CD4-positive, alpha-beta memory T cell (primary cell): ENCODE data around the gene HDAC10. TPM values are rescaled to one million over a fixed set of nuclear protein-coding genes. Genes with fewer than 3 reads are reported as not detected.
"Not testable (repeated sequence)": the region's sequence is repeated elsewhere in the genome, so short reads cannot be mapped to it uniquely, and the experiment has no call there.

Experiments
- CTCF ChIA-PET: fragments of 350-600 bp; sonication (Branson Sonifier 250); formaldehyde crosslinking; loops from one replicate; lab custom pipeline; 2021; ENCODE audit warnings: inconsistent platforms; ENCODE audit not compliant: partially characterized antibody; lab: Charles Lee
- POLR2A ChIA-PET: fragments of 350-600 bp; sonication (Branson Sonifier 250); formaldehyde crosslinking; loops from one replicate; lab custom pipeline; 2021; ENCODE audit not compliant: partially characterized antibody; lab: Charles Lee
- DNase-seq, 5 donors: peaks; one replicate each; pipeline versions ENCODE4 v3.0.0 to v3.0.0-alpha.2; 2020 to 2022; ENCODE audit warnings: mixed read lengths in 1 of 5
- H3K27ac ChIP-seq: one replicate; pipeline ENCODE4 v1.7.0; 2013; ENCODE audit warnings: low read depth, low read length
- H3K27me3 ChIP-seq: 2 replicates; pipeline ENCODE4 v1.7.0; 2013; ENCODE audit warnings: mild to moderate bottlenecking, low read length, moderate library complexity; ENCODE audit not compliant: insufficient read depth
- H3K36me3 ChIP-seq: 2 replicates; pipeline ENCODE4 v1.7.0; 2013; ENCODE audit warnings: mild to moderate bottlenecking, low read length, moderate library complexity; ENCODE audit not compliant: insufficient read depth
- H3K4me1 ChIP-seq: 2 replicates; pipeline ENCODE4 v1.7.0; 2013; ENCODE audit warnings: mild to moderate bottlenecking, low read length, moderate library complexity; ENCODE audit not compliant: insufficient read depth
- H3K4me3 ChIP-seq, 2 donors: one replicate each; pipeline ENCODE4 v1.7.0; 2013; ENCODE audit warnings: low read length in 2 of 2, mild to moderate bottlenecking in 1 of 2
- H3K9me3 ChIP-seq, 2 donors: one replicate each; pipeline ENCODE4 v1.7.0; 2013; ENCODE audit warnings: low read length in 2 of 2, control low read depth in 1 of 2; ENCODE audit not compliant: control insufficient read depth in 1 of 2
- H3K27ac Mint-ChIP-seq, 7 donors: one replicate each; pipeline ENCODE4 v1.8.0; 2020 to 2021; ENCODE audit warnings: mixed read lengths in 7 of 7, mild to moderate bottlenecking in 6 of 7, inconsistent platforms in 3 of 7, moderate library complexity in 3 of 7
- H3K27me3 Mint-ChIP-seq, 2 donors: one replicate each; pipeline ENCODE4 v1.8.0; 2020 to 2021; ENCODE audit warnings: mixed read lengths in 2 of 2
- H3K36me3 Mint-ChIP-seq, 2 donors: one replicate each; pipeline ENCODE4 v1.8.0; 2020 to 2021; ENCODE audit warnings: mixed read lengths in 2 of 2, inconsistent platforms in 1 of 2, mild to moderate bottlenecking in 1 of 2
- H3K4me1 Mint-ChIP-seq, 4 donors: one replicate each; pipeline ENCODE4 v1.8.0; 2020 to 2021; ENCODE audit warnings: mixed read lengths in 4 of 4, mild to moderate bottlenecking in 1 of 4
- H3K4me3 Mint-ChIP-seq, 8 donors: one replicate each; pipeline ENCODE4 v1.8.0; 2020 to 2021; ENCODE audit warnings: mixed read lengths in 8 of 8, mild to moderate bottlenecking in 7 of 8, moderate library complexity in 6 of 8, inconsistent platforms in 3 of 8
- H3K9me3 Mint-ChIP-seq, 8 donors: one replicate each; pipeline ENCODE4 v1.8.0; 2020 to 2021; ENCODE audit warnings: mixed read lengths in 8 of 8, mild to moderate bottlenecking in 5 of 8, inconsistent platforms in 3 of 8, moderate library complexity in 1 of 8
- intact Hi-C: fragments of 100-400 bp; cut with micrococcal nuclease; formaldehyde crosslinking; loops from one replicate; pipeline ENCODE4 v1.15.1; 2023
- polyA plus RNA-seq, 2 donors: library from polyadenylated mRNA; unstranded; fragments of 300-500 nt; fragmentation: Illumina TruSeq; gene quantifications; one replicate each; pipeline ENCODE4 v1.2.3, GENCODE V29; 2021
- total RNA-seq, 2 experiments: library from RNA; stranded (reverse); gene quantifications; one replicate each; pipeline ENCODE4 v1.2.3, GENCODE V29; 2021

HDAC10 gene
- total and polyA plus RNA-seq, 4 experiments from 2014 or later: 3.8 to 151 (median 73.7) TPM

GRCh38 chr22:50207383-50208140 is 43.5 kb downstream of the HDAC10 start:
- Histone ChIP-seq H3K27ac (no peak overlapping the region), H3K4me1 (peaks cover 11% of the 10 kb centered on the region), H3K9me3 (no peaks in the 10 kb centered on the region), H3K36me3 (peaks cover 25% of the 10 kb centered on the region), H3K4me3 (no peak overlapping the region), H3K27me3 (no peaks in the 10 kb centered on the region)
- no peak for DNase-seq
- H3K27ac Mint-ChIP-seq: peak overlapping the region in 1 of 7 donors; percentile 21
- ChIA-PET POLR2A (interaction anchor here (1.5 to 3.7 kb wide), 2 partner anchors 11 to 16 kb away, joined by 3 to 19 read pairs; no protein-coding TSS in a partner anchor), CTCF (interaction anchor here (1.6 to 2.6 kb wide), 3 partner anchors 17 to 59 kb away, joined by 9 to 15 read pairs (median 11); no protein-coding TSS in a partner anchor)
- H3K9me3 Mint-ChIP-seq: peaks cover 0 to 4% (median 0%) of the 10 kb centered on the region in 8 donors
- no peak overlapping the region for H3K4me3 Mint-ChIP-seq
- H3K27me3 Mint-ChIP-seq: no peaks in the 10 kb centered on the region
- intact Hi-C loops: no loop called here
- peaks cover 27 to 41% of the 10 kb centered on the region in 2 donors for H3K36me3 Mint-ChIP-seq
- peaks cover 11 to 30% (median 27%) of the 10 kb centered on the region in 4 donors for H3K4me1 Mint-ChIP-seq

GRCh38 chr22:50206599-50206998 is 44.5 kb downstream of the HDAC10 start:
- POLR2A ChIA-PET: interaction anchor here (1.5 to 3.7 kb wide), 2 partner anchors 10 to 15 kb away, joined by 3 to 19 read pairs; no protein-coding TSS in a partner anchor
- peaks cover 16 to 32% (median 30%) of the 10 kb centered on the region in 4 donors for H3K4me1 Mint-ChIP-seq
- peak overlapping the region in 1 of 7 donors; percentile 78 for H3K27ac Mint-ChIP-seq
- no peaks in the 10 kb centered on the region for H3K27me3 ChIP-seq
- H3K36me3 ChIP-seq: peaks cover 19% of the 10 kb centered on the region
- peaks cover 20% of the 10 kb centered on the region for H3K4me1 ChIP-seq
- H3K27me3 Mint-ChIP-seq: no peaks in the 10 kb centered on the region
- CTCF ChIA-PET: interaction anchor here (0.6 to 2.6 kb wide), 2 partner anchors 30 to 58 kb away, joined by 3 to 15 read pairs; no protein-coding TSS in a partner anchor
- peaks cover 0 to 4% (median 0%) of the 10 kb centered on the region in 8 donors for H3K9me3 Mint-ChIP-seq
- no peak for DNase-seq
- H3K36me3 Mint-ChIP-seq: peaks cover 22 to 37% of the 10 kb centered on the region in 2 donors
- H3K4me3 Mint-ChIP-seq: no peak overlapping the region
- H3K9me3 ChIP-seq: no peaks in the 10 kb centered on the region
- no peak overlapping the region for H3K4me3 ChIP-seq
- intact Hi-C loops: no loop called here
- no peak overlapping the region for H3K27ac ChIP-seq

GRCh38 chr22:50205781-50206569 is 45.1 kb downstream of the HDAC10 start:
- Mint-ChIP-seq H3K27ac (peak overlapping the region in 1 of 7 donors; percentile 78), H3K4me1 (peaks cover 16 to 29% (median 28%) of the 10 kb centered on the region in 4 donors), H3K9me3 (peaks cover 0 to 4% (median 0%) of the 10 kb centered on the region in 8 donors), H3K4me3 (no peak overlapping the region), H3K27me3 (no peaks in the 10 kb centered on the region), H3K36me3 (peaks cover 19 to 33% of the 10 kb centered on the region in 2 donors)
- peaks cover 16% of the 10 kb centered on the region for H3K36me3 ChIP-seq
- intact Hi-C loops: no loop called here
- H3K9me3 ChIP-seq: no peaks in the 10 kb centered on the region
- no peak overlapping the region for H3K27ac ChIP-seq
- no peaks in the 10 kb centered on the region for H3K27me3 ChIP-seq
- peaks cover 21% of the 10 kb centered on the region for H3K4me1 ChIP-seq
- POLR2A ChIA-PET: interaction anchor here (1.3 to 3.7 kb wide), 3 partner anchors 9 to 64 kb away, joined by 3 to 19 read pairs (median 3); no protein-coding TSS in a partner anchor
- H3K4me3 ChIP-seq: no peak overlapping the region
- CTCF ChIA-PET: interaction anchor here (0.6 to 2.6 kb wide), 2 partner anchors 30 to 57 kb away, joined by 3 to 15 read pairs; no protein-coding TSS in a partner anchor
- peak in 1 of 5 donors; percentile 16 for DNase-seq

- CTCF ChIA-PET: interaction anchor here (2.6 kb wide), 1 partner anchor 56 kb away, joined by 15 read pairs; no protein-coding TSS in a partner anchor
- not testable (repeated sequence) for H3K36me3 ChIP-seq, H3K9me3 Mint-ChIP-seq, H3K4me3 ChIP-seq, H3K9me3 ChIP-seq, H3K27me3 ChIP-seq, H3K27me3 Mint-ChIP-seq, H3K27ac ChIP-seq
- intact Hi-C loops: loop anchor here (5.0 kb wide), 1 partner anchor 37 kb away; no protein-coding TSS in a partner anchor
- Mint-ChIP-seq H3K36me3 (peaks cover 18 to 32% of the 10 kb centered on the region in 2 donors), H3K4me3 (peak overlapping the region in 1 of 8 donors; percentile 5), H3K27ac (peak overlapping the region in 6 of 7 donors; percentile 6 to 80 (median 22)), H3K4me1 (peaks cover 16 to 28% (median 26%) of the 10 kb centered on the region in 4 donors)
- POLR2A ChIA-PET: interaction anchor here (1.3 to 3.7 kb wide), 2 partner anchors 14 to 63 kb away, joined by 3 to 19 read pairs; no protein-coding TSS in a partner anchor
- H3K4me1 ChIP-seq: peaks cover 21% of the 10 kb centered on the region
- peak in 1 of 5 donors; percentile 19 for DNase-seq
These were observed 46.1 kb downstream of the HDAC10 start for GRCh38 chr22:50204998-50205397.

GRCh38 chr22:50204571-50204970 is 46.5 kb downstream of the HDAC10 start:
- no peaks in the 10 kb centered on the region for H3K27me3 Mint-ChIP-seq
- Histone ChIP-seq H3K4me1 (peaks cover 21% of the 10 kb centered on the region), H3K9me3 (no peaks in the 10 kb centered on the region), H3K4me3 (no peak overlapping the region), H3K27me3 (no peaks in the 10 kb centered on the region), H3K27ac (no peak overlapping the region), H3K36me3 (peaks cover 5% of the 10 kb centered on the region)
- no peak for DNase-seq
- ChIA-PET CTCF (interaction anchor here (1.6 kb wide), 1 partner anchor 27 kb away, joined by 3 read pairs; no protein-coding TSS in a partner anchor), POLR2A (interaction anchor here (3.7 kb wide), 1 partner anchor 13 kb away, joined by 19 read pairs; no protein-coding TSS in a partner anchor)
- H3K4me3 Mint-ChIP-seq: peak overlapping the region in 1 of 8 donors; percentile 5
- intact Hi-C loops: loop anchor here (5.0 kb wide), 1 partner anchor 38 kb away; no protein-coding TSS in a partner anchor
- peaks cover 0 to 2% (median 0%) of the 10 kb centered on the region in 8 donors for H3K9me3 Mint-ChIP-seq
- peaks cover 13 to 27% (median 23%) of the 10 kb centered on the region in 4 donors for H3K4me1 Mint-ChIP-seq
- H3K36me3 Mint-ChIP-seq: peaks cover 14 to 28% of the 10 kb centered on the region in 2 donors
- H3K27ac Mint-ChIP-seq: peak overlapping the region in 2 of 7 donors; percentile 24 to 79

GRCh38 chr22:50203288-50203687 is 47.8 kb downstream of the HDAC10 start:
- DNase-seq: no peak
- Mint-ChIP-seq H3K36me3 (peaks cover 14 to 31% of the 10 kb centered on the region in 2 donors), H3K9me3 (peaks cover 0 to 2% (median 0%) of the 10 kb centered on the region in 8 donors), H3K4me1 (peaks cover 13 to 29% (median 24%) of the 10 kb centered on the region in 4 donors), H3K4me3 (peak overlapping the region in 2 of 8 donors; percentile 29 to 35), H3K27ac (peak overlapping the region in 2 of 7 donors; percentile 11 to 21), H3K27me3 (no peaks in the 10 kb centered on the region)
- H3K4me3 ChIP-seq: no peak overlapping the region
- intact Hi-C loops: loop anchor here (5.0 kb wide), 1 partner anchor 39 kb away; no protein-coding TSS in a partner anchor
- H3K36me3 ChIP-seq: peaks cover 5% of the 10 kb centered on the region
- no peaks in the 10 kb centered on the region for H3K27me3 ChIP-seq
- ChIA-PET POLR2A (interaction anchor here (6.0 kb wide), 1 partner anchor 12 kb away, joined by 73 read pairs; no protein-coding TSS in a partner anchor), CTCF (interaction anchor here (1.6 kb wide), 1 partner anchor 28 kb away, joined by 3 read pairs; no protein-coding TSS in a partner anchor)
- peaks cover 22% of the 10 kb centered on the region for H3K4me1 ChIP-seq
- no peak overlapping the region for H3K27ac ChIP-seq
- H3K9me3 ChIP-seq: no peaks in the 10 kb centered on the region
